ENCODE measurements around the gene CFAP298. TPM values are rescaled to one million over a fixed set of nuclear protein-coding genes. Genes with fewer than 3 reads are reported as not detected.

Gene CFAP298
- total and polyA plus RNA-seq, 9 donors = 26.0 to 34.8 (median 31.1) TPM

DNA sequence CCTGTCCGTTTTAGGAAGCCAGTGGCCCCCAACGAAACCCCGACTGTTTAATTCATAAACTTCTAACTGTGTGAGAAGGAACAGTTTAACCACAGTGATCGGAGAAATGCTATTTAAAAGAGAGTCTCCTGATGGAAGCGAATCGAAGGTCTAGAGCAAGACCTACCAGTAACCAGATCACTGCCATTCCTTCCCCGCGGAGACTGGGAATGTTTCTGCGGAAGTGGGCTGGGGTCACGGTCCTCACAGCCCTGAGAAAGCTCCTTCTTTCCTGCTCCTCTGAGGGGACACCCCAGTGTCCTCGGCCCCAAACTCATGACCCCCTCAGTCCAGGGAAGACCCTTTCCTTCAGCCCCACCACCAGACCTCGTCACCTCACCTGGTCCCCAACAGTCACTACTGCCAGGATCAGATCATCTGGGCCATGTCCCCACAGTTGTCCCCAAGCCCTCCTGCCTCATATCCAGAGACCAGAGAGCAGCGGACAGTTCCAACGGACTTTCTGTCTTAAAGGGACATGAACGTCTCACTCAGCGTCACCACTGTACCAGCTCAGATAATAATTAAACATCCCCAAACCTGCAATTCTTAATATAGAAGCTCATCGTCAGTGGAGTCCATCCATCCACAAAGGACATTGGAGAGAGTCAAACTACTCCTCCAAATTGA, 27.0 kb downstream of the CFAP298 start, which contains the start of gene TCP10L:
TSS of gene TCP10L (minus strand) at position 482 of the 669 bp plus-strand sequence. CDS start 1,219 bp downstream, outside the sequence.
- Histone ChIP-seq H3K4me3 (ENCODE audit: low read length) (no peak within 1 kb of the TSS), H3K9me3 (replicated peaks; ENCODE audit: control insufficient read depth, low read depth, low read length) (no peaks in the 10 kb centered on the region), H3K27me3 (ENCODE audit: control insufficient read depth, insufficient read depth, low read length) (no peaks in the 10 kb centered on the region), H3K4me1 (ENCODE audit: control insufficient read depth, insufficient read depth, low read length) (no peaks in the 10 kb centered on the region), H3K36me3 (ENCODE audit: control insufficient read depth, insufficient read depth, low read length) (no peaks in the 10 kb centered on the region), H3K27ac (ENCODE audit: low read length) (no peak within 1 kb of the TSS)
- DNase-seq = no peak
- 77% methylated on average over 15 of the region's 17 CpGs for WGBS (ENCODE audit: insufficient coverage)

GRCh38 chr21:32584472-32584871, 27.7 kb downstream of the CFAP298 start:
- WGBS (ENCODE audit: insufficient coverage) = 92% methylated on average over 4 of the region's 8 CpGs
- no peaks in the 10 kb centered on the region for H3K27me3 ChIP-seq (ENCODE audit: control insufficient read depth, insufficient read depth, low read length)
- DNase-seq = no peak
- no peak overlapping the region for H3K4me3 ChIP-seq (ENCODE audit: low read length)
- no peak overlapping the region for H3K27ac ChIP-seq (ENCODE audit: low read length)
- no peaks in the 10 kb centered on the region for H3K4me1 ChIP-seq (ENCODE audit: control insufficient read depth, insufficient read depth, low read length)
- H3K9me3 ChIP-seq (replicated peaks; ENCODE audit: control insufficient read depth, low read depth, low read length) = no peaks in the 10 kb centered on the region
- no peaks in the 10 kb centered on the region for H3K36me3 ChIP-seq (ENCODE audit: control insufficient read depth, insufficient read depth, low read length)

- Histone ChIP-seq H3K9me3 (replicated peaks; ENCODE audit: control insufficient read depth, low read depth, low read length) (no peaks in the 10 kb centered on the region), H3K4me3 (ENCODE audit: low read length) (no peak overlapping the region), H3K27ac (ENCODE audit: low read length) (no peak overlapping the region), H3K27me3 (ENCODE audit: control insufficient read depth, insufficient read depth, low read length) (no peaks in the 10 kb centered on the region), H3K4me1 (ENCODE audit: control insufficient read depth, insufficient read depth, low read length) (no peaks in the 10 kb centered on the region), H3K36me3 (ENCODE audit: control insufficient read depth, insufficient read depth, low read length) (no peaks in the 10 kb centered on the region)
- 72% methylated on average over 5 of the region's 13 CpGs for WGBS (ENCODE audit: insufficient coverage)
- DNase-seq = no peak
Observed at GRCh38 chr21:32581732-32582131, 30.4 kb downstream of the CFAP298 start.

DNA sequence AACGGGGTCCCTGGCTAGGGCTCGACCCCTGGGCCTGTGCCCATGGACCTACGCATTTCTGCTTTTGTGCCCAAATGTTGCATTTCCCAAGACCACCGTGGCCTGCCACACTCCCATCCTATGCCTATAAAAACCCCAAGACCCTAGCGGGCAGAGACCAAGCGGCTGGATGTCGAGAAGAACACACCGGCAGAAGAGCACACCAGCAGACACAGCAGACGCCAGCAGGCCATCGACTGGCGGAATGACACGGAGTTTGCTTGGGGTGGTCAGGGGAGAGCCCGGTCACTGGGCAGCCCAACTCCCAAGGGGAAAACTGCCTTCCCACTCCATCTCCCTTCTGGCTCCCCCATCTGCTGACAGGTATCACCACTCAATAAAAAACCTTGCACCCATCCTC, 31.2 kb downstream of the CFAP298 start:
- no peak for DNase-seq
- H3K4me3 ChIP-seq (ENCODE audit: low read length) = no peak overlapping the region
- WGBS (ENCODE audit: insufficient coverage) = 96% methylated on average over 10 of the region's 13 CpGs
- H3K27me3 ChIP-seq (ENCODE audit: control insufficient read depth, insufficient read depth, low read length) = no peaks in the 10 kb centered on the region
- H3K36me3 ChIP-seq (ENCODE audit: control insufficient read depth, insufficient read depth, low read length) = no peaks in the 10 kb centered on the region
- no peaks in the 10 kb centered on the region for H3K4me1 ChIP-seq (ENCODE audit: control insufficient read depth, insufficient read depth, low read length)
- no peaks in the 10 kb centered on the region for H3K9me3 ChIP-seq (replicated peaks; ENCODE audit: control insufficient read depth, low read depth, low read length)
- H3K27ac ChIP-seq (ENCODE audit: low read length) = no peak overlapping the region

DNA sequence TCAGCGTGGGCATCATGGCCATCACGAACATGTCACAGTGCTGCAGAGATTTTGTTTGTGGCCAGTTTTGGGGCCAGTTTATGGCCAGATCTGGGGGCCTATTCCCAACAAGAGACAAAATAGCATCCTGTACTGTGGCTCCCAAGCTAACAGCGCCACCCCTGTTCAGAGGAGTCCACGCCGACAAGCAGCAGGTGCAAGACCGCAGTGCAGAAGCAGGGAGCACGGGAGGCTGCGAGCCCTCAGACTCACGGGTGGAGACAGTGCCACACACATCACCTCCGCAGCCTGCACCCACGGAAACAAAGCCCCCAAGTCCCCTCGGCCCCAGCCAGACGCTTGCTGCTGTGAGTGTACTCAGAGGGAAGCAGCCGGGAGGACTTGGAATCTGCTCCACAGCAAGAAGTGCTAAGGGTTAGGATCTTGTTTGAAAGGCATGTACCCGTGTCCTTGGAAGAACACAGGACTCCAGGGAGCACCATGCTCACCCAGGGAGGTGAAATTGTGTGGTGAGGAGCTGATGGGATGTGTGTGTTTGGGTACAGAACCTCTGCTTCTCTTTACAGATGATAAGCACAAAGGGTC, 34.0 kb downstream of the CFAP298 start:
- no peak overlapping the region for H3K4me3 ChIP-seq (ENCODE audit: low read length)
- no peak overlapping the region for H3K27ac ChIP-seq (ENCODE audit: low read length)
- H3K4me1 ChIP-seq (ENCODE audit: control insufficient read depth, insufficient read depth, low read length) = no peaks in the 10 kb centered on the region
- H3K36me3 ChIP-seq (ENCODE audit: control insufficient read depth, insufficient read depth, low read length) = no peaks in the 10 kb centered on the region
- no peaks in the 10 kb centered on the region for H3K27me3 ChIP-seq (ENCODE audit: control insufficient read depth, insufficient read depth, low read length)
- WGBS (ENCODE audit: insufficient coverage) = 36% methylated on average over 15 of the region's 15 CpGs
- no peaks in the 10 kb centered on the region for H3K9me3 ChIP-seq (replicated peaks; ENCODE audit: control insufficient read depth, low read depth, low read length)
- DNase-seq = no peak

GRCh38 chr21:32576011-32576410, 36.2 kb downstream of the CFAP298 start:
- Histone ChIP-seq H3K4me1 (ENCODE audit: control insufficient read depth, insufficient read depth, low read length) (no peaks in the 10 kb centered on the region), H3K4me3 (ENCODE audit: low read length) (no peak overlapping the region), H3K9me3 (replicated peaks; ENCODE audit: control insufficient read depth, low read depth, low read length) (no peaks in the 10 kb centered on the region), H3K27me3 (ENCODE audit: control insufficient read depth, insufficient read depth, low read length) (peaks cover 8% of the 10 kb centered on the region), H3K36me3 (ENCODE audit: control insufficient read depth, insufficient read depth, low read length) (no peaks in the 10 kb centered on the region), H3K27ac (ENCODE audit: low read length) (no peak overlapping the region)
- DNase-seq = no peak
- WGBS (ENCODE audit: insufficient coverage) = 92% methylated on average over 10 of the region's 11 CpGs

DNA sequence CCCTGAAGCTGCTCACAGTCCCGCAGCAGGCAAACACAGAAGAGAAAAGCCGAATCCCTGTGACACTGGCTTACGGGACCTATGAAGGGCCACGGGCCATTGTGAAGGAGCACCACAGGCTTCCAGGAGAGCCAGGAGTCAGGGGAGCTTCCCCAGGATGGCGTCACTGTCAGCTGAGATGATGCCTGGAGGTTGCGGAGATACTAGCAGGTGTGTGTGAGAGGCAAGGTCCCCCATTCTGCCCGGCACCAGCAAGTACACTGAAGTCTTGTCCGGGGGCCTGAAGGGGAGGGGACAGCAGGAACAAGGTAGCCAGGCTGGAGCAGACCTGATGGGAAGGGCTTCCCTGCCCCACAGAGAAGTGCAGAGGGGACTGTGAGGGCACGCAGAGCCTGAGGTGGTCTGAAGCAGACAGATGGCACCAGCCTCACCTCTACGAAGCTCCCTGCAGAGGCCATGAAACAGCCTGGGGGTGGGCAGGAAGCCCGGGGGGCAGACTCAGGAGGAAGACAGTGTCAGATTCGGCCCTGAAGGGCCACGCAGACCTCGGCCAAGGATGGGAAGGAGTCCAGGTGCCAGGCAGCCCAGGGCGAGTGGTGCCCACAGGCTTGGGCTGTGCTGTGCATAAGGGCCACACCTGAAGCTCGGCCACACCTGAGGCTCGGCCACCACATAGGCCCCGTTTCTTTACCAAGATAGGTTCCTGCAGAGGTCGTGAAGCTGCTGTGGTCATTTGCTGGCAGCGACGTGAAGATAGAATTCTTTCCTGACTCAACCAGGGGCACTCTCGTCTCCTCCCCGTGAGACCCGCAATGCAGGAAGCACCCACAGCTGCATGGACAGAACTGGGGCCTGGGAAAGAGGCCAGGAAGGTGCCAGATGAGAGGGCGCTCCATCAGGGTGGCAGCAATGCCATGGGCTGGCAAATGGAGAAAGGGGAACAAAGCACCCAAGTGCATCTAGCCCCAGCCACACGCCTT, 36.9 kb downstream of the CFAP298 start:
- Histone ChIP-seq H3K9me3 (replicated peaks; ENCODE audit: control insufficient read depth, low read depth, low read length) (no peaks in the 10 kb centered on the region), H3K27me3 (ENCODE audit: control insufficient read depth, insufficient read depth, low read length) (peaks cover 8% of the 10 kb centered on the region), H3K4me1 (ENCODE audit: control insufficient read depth, insufficient read depth, low read length) (no peaks in the 10 kb centered on the region), H3K27ac (ENCODE audit: low read length) (no peak overlapping the region), H3K4me3 (ENCODE audit: low read length) (no peak overlapping the region), H3K36me3 (ENCODE audit: control insufficient read depth, insufficient read depth, low read length) (no peaks in the 10 kb centered on the region)
- DNase-seq = no peak
- WGBS (ENCODE audit: insufficient coverage) = 88% methylated on average over 26 of the region's 26 CpGs

- H3K9me3 ChIP-seq (replicated peaks; ENCODE audit: control insufficient read depth, low read depth, low read length) = no peaks in the 10 kb centered on the region
- 55% methylated on average over 21 of the region's 25 CpGs for WGBS (ENCODE audit: insufficient coverage)
- H3K27me3 ChIP-seq (ENCODE audit: control insufficient read depth, insufficient read depth, low read length) = peaks cover 10% of the 10 kb centered on the region
- no peak overlapping the region for H3K27ac ChIP-seq (ENCODE audit: low read length)
- DNase-seq = no peak
- H3K4me3 ChIP-seq (ENCODE audit: low read length) = no peak overlapping the region
- H3K36me3 ChIP-seq (ENCODE audit: control insufficient read depth, insufficient read depth, low read length) = no peaks in the 10 kb centered on the region
- peaks cover 3% of the 10 kb centered on the region for H3K4me1 ChIP-seq (ENCODE audit: control insufficient read depth, insufficient read depth, low read length)
Observed at GRCh38 chr21:32572574-32573420, 39.4 kb downstream of the CFAP298 start.

GRCh38 chr21:32570456-32570855, 41.7 kb downstream of the CFAP298 start:
- H3K27me3 ChIP-seq (ENCODE audit: control insufficient read depth, insufficient read depth, low read length) = peaks cover 13% of the 10 kb centered on the region
- no peaks in the 10 kb centered on the region for H3K36me3 ChIP-seq (ENCODE audit: control insufficient read depth, insufficient read depth, low read length)
- no peaks in the 10 kb centered on the region for H3K9me3 ChIP-seq (replicated peaks; ENCODE audit: control insufficient read depth, low read depth, low read length)
- WGBS (ENCODE audit: insufficient coverage) = no CpG with 5 or more reads among the region's 3 CpGs
- DNase-seq = no peak
- peaks cover 3% of the 10 kb centered on the region for H3K4me1 ChIP-seq (ENCODE audit: control insufficient read depth, insufficient read depth, low read length)
- H3K4me3 ChIP-seq (ENCODE audit: low read length) = no peak overlapping the region
- H3K27ac ChIP-seq (ENCODE audit: low read length) = no peak overlapping the region

Data from muscle of leg (tissue), 11 donors.